HS-5 (cell line): ENCODE measurements around the gene RAB6B.

ENCODE experiments used
- DNase-seq: peaks from one replicate; pipeline ENCODE4 v3.0.0-alpha.2; 2012; ENCODE audit warnings: low read depth

The RAB6B gene

GRCh38 chr3:133895208-133896001 is at the start of gene RAB6B:
RAB6B (minus strand) TSS chr3:133895882; CDS start chr3:133895466, 416 bp downstream.
- no peak for DNase-seq

- DNase-seq = no peak
Observed at GRCh38 chr3:133944641-133945380, 49.1 kb upstream of the RAB6B start.

- no peak for DNase-seq
Observed at GRCh38 chr3:133944181-133944580, 48.5 kb upstream of the RAB6B start.

GRCh38 chr3:133943639-133944141 is 48.0 kb upstream of the RAB6B start:
- peak; percentile 85 for DNase-seq

- no peak for DNase-seq
Observed at GRCh38 chr3:133943031-133943535, 47.4 kb upstream of the RAB6B start.

- DNase-seq = no peak
Observed at GRCh38 chr3:133941415-133941821, 45.7 kb upstream of the RAB6B start.

- no peak for DNase-seq
Observed at GRCh38 chr3:133940536-133940935, 44.9 kb upstream of the RAB6B start.

GRCh38 chr3:133939463-133939835 is 43.8 kb upstream of the RAB6B start:
- no peak for DNase-seq

- DNase-seq = no peak
Observed at GRCh38 chr3:133938770-133939462, 43.2 kb upstream of the RAB6B start.

GRCh38 chr3:133937756-133938601 is 42.3 kb upstream of the RAB6B start:
- DNase-seq = no peak

- no peak for DNase-seq
Observed at GRCh38 chr3:133937061-133937686, 41.5 kb upstream of the RAB6B start.

GRCh38 chr3:133935843-133936769 is 40.4 kb upstream of the RAB6B start:
- DNase-seq = no peak

GRCh38 chr3:133934996-133935842 is 39.5 kb upstream of the RAB6B start:
- no peak for DNase-seq

- DNase-seq = no peak
Observed at GRCh38 chr3:133934073-133934970, 38.6 kb upstream of the RAB6B start.

GRCh38 chr3:133933097-133934024 is 37.7 kb upstream of the RAB6B start:
- DNase-seq = no peak

- DNase-seq = no peak
Observed at GRCh38 chr3:133932009-133932408, 36.3 kb upstream of the RAB6B start.

- no peak for DNase-seq
Observed at GRCh38 chr3:133931084-133931483, 35.4 kb upstream of the RAB6B start.
